Neural progenitor cell (in vitro differentiated cells): ENCODE results near the gene SPACA7.

Source experiments
- CTCF ChIP-seq: fragments of 200-600 bp; sonication (generic); IDR thresholded peaks from 2 replicates; pipeline ENCODE4 v1.5.1; 2017; ENCODE audit warnings: antibody characterized with exemption, mild to moderate bottlenecking
- EZH2 ChIP-seq: fragments of 200-600 bp; sonication (generic); IDR thresholded peaks from 2 replicates; pipeline ENCODE4 v1.6.1; 2017; ENCODE audit warnings: antibody characterized with exemption, mild to moderate bottlenecking, moderate library complexity

GRCh38 chr13:112362021-112362420, 14.1 kb upstream of the SPACA7 start:
- TF ChIP-seq CTCF (no peak), EZH2 (no peak)
